ENCODE measurements around the gene ZNF586. TPM values are rescaled to one million over a fixed set of nuclear protein-coding genes. Genes with fewer than 3 reads are reported as not detected.

Gene ZNF586
- total and polyA plus RNA-seq, 10 of the 15 experiments (the other 5 are each of a cell fraction or from before 2014, with no cell fraction given): 3.9 to 24.2 (median 15.0) TPM

DNA sequence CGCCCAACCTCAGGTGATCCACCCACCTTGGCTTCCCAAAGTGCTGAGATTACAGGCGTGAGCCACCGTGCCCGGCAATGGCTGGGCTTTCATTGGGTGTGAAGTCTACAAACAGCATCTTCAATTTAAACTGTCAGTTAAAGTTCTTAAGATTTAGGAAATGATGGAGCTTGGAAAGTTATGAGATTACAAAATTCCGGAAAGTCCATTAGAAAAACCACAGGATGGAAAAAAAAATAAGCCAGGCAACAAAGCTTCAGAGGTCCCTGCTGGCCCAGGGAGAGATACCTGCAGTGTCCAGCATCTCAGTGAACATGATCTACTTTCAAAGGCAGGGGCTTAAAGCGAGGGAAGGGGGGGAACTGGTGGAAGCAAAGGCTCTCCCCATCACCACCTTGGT is 56.0 kb downstream of the ZNF586 start:
- Histone ChIP-seq H3K4me1 (ENCODE audit: control insufficient read depth, insufficient read depth, low read length) (peaks cover 4% of the 10 kb centered on the region; the same call in 1 of the 2 replicates), H3K27me3 (replicated peaks in 1 of 2; ENCODE audit: control insufficient read depth in 2 of 2, insufficient read depth in 2 of 2, low read length in 1 of 2) (no peaks in the 10 kb centered on the region), H4K20me1 (ENCODE audit: control insufficient read depth, insufficient read depth) (no peaks in the 10 kb centered on the region), H3K9ac (ENCODE audit: control insufficient read depth, insufficient read depth, low read length) (no peak overlapping the region), H3K4me3 (no peak overlapping the region), H3K27ac (ENCODE audit: control insufficient read depth, insufficient read depth) (no peak overlapping the region), H3K9me3 (replicated peaks; ENCODE audit: control insufficient read depth, insufficient read depth, low read length) (peaks cover 1% of the 10 kb centered on the region; the same call in 1 of the 3 replicates), H2AFZ (ENCODE audit: control insufficient read depth, low read depth, low read length) (no peak overlapping the region), H3K4me2 (ENCODE audit: control insufficient read depth, insufficient read depth) (no peak overlapping the region), H3K79me2 (ENCODE audit: control insufficient read depth, insufficient read depth, low read length) (peaks cover 40% of the 10 kb centered on the region), H3K36me3 (ENCODE audit: control insufficient read depth in 2 of 2, insufficient read depth in 2 of 2, low read length in 1 of 2) (peaks cover 0 to 20% of the 10 kb centered on the region in 2 experiments; a peak in 3 of 4 replicates)
- no peak for FAIRE-seq
- no TSS peak for BruUV-seq (replicated peaks)
- ChIA-PET RAD21 (ENCODE audit: unreplicated experiment) (no interaction called here), SMC1A (ENCODE audit: uncharacterized antibody, unreplicated experiment) (no interaction called here), CTCF (interaction anchor here (1.5 kb wide), 1 partner anchor 26 kb away, joined by 4 read pairs; no protein-coding TSS in a partner anchor), POLR2A (interaction anchor here (0.5 kb wide), 1 partner anchor 669 kb away, joined by 5 read pairs; no protein-coding TSS in a partner anchor)
- intact Hi-C loops (cut with micrococcal nuclease; ENCODE audit: unreplicated experiment): no loop called here
- ATAC-seq: no peak
- no peak for TF ChIP-seq SMC3 (IDR thresholded peaks at IDR 0.05; ENCODE audit: borderline replicate concordance, low read length)
- no peak for TF ChIP-seq IKZF1 (conservative IDR thresholded peaks at IDR 0.05)
- no peak for TF ChIP-seq WRNIP1 (IDR thresholded peaks at IDR 0.05; ENCODE audit: borderline replicate concordance, low read depth, low read length)
- no peak for TF ChIP-seq BCL11A (IDR thresholded peaks at IDR 0.05; ENCODE audit: low read depth, low read length)
- TF ChIP-seq FOS (IDR thresholded peaks at IDR 0.05; ENCODE audit: borderline replicate concordance, extremely low read depth, insufficient read length): no peak
- TF ChIP-seq, protein P1, sequence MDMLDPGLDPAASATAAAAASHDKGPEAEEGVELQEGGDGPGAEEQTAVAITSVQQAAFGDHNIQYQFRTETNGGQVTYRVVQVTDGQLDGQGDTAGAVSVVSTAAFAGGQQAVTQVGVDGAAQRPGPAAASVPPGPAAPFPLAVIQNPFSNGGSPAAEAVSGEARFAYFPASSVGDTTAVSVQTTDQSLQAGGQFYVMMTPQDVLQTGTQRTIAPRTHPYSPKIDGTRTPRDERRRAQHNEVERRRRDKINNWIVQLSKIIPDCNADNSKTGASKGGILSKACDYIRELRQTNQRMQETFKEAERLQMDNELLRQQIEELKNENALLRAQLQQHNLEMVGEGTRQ (IDR thresholded peaks at IDR 0.05; ENCODE audit: borderline replicate concordance, low read depth, low read length): no peak
- no peak for TF ChIP-seq ZSCAN29 (IDR thresholded peaks at IDR 0.05)
- no peak for TF ChIP-seq CBX3 (IDR thresholded peaks at IDR 0.05; ENCODE audit: borderline replicate concordance, low read depth)
- no peak for TF ChIP-seq NFYB (IDR thresholded peaks at IDR 0.05; ENCODE audit: insufficient read depth, low read depth, low read length)
- TF ChIP-seq SREBF2 (IDR thresholded peaks at IDR 0.05; ENCODE audit: low read length): no peak
- no peak for TF ChIP-seq SIN3A (IDR thresholded peaks at IDR 0.05; ENCODE audit: low read depth, low read length)
- 100% methylated on average over 6 of the region's 6 CpGs for WGBS (ENCODE audit: insufficient coverage, insufficient replicate concordance, low lambda C conversion rate, missing lambda C conversion rate)
- no peak for DNase-seq (ENCODE audit: low read depth, low spot score)
- in situ Hi-C loops (cut with MboI): no loop called here
